Caco-2 (cell line): ENCODE results near the gene CTNND2. TPM values are rescaled to one million over a fixed set of nuclear protein-coding genes. Genes with fewer than 3 reads are reported as not detected.

Experiments
- BruUV-seq: library from RNA; stranded (reverse); fragments of 400-500 nt; replicated peaks from 2 replicates; lab custom pipeline; 2021; lab: Mats Ljungman, UMichigan
- CTCF ChIA-PET: fragments of 300-600 bp; sonication (Branson Sonifier 250); formaldehyde crosslinking; loops from one replicate; lab custom pipeline; 2022; ENCODE audit warnings: antibody characterized with exemption; lab: Charles Lee
- POLR2A ChIA-PET: fragments of 300-600 bp; sonication (Branson Sonifier 250); formaldehyde crosslinking; loops from one replicate; lab custom pipeline; 2022; ENCODE audit warnings: antibody characterized with exemption; lab: Charles Lee
- DNase-seq, 2 experiments: peaks; one replicate each; pipeline versions ENCODE4 v3.0.0 to v3.0.0-alpha.2; 2020 to 2022
- H3K27me3 ChIP-seq: replicated peaks from 2 replicates; pipeline ENCODE4 v1.6.0; 2011; ENCODE audit warnings: low read length; ENCODE audit not compliant: control insufficient read depth, insufficient read depth
- H3K36me3 ChIP-seq: 2 replicates; pipeline ENCODE4 v1.5.1; 2011; ENCODE audit warnings: low read length; ENCODE audit not compliant: control insufficient read depth, insufficient read depth
- H3K4me1 ChIP-seq: fragments of 250-450 bp; sonication (Bioruptor Pico); 2 replicates; pipeline ENCODE4 v1.5.1; 2020; ENCODE audit warnings: mild to moderate bottlenecking
- H3K4me3 ChIP-seq: 2 replicates; pipeline ENCODE4 v1.5.1; 2011; ENCODE audit warnings: low read depth, mild to moderate bottlenecking, control low read depth, low read length
- H3K9me3 ChIP-seq: fragments of 250-450 bp; sonication (Bioruptor Pico); 2 replicates; pipeline ENCODE4 v1.5.1; 2020; ENCODE audit warnings: mild to moderate bottlenecking, moderate library complexity
- H3K27ac Mint-ChIP-seq: one replicate; pipeline ENCODE4 v1.8.0; 2022; ENCODE audit warnings: mixed read lengths; ENCODE audit not compliant: unreplicated experiment
- H3K27me3 Mint-ChIP-seq: one replicate; pipeline ENCODE4 v1.8.0; 2022; ENCODE audit warnings: mixed read lengths; ENCODE audit not compliant: insufficient read depth, unreplicated experiment
- H3K36me3 Mint-ChIP-seq: one replicate; pipeline ENCODE4 v1.8.0; 2022; ENCODE audit warnings: mild to moderate bottlenecking, mixed read lengths; ENCODE audit not compliant: insufficient read depth, unreplicated experiment
- H3K4me1 Mint-ChIP-seq: one replicate; pipeline ENCODE4 v1.8.0; 2022; ENCODE audit warnings: low read depth, mixed read lengths; ENCODE audit not compliant: unreplicated experiment
- H3K4me3 Mint-ChIP-seq: one replicate; pipeline ENCODE4 v1.8.0; 2022; ENCODE audit warnings: mild to moderate bottlenecking, moderate library complexity, mixed read lengths; ENCODE audit not compliant: unreplicated experiment
- H3K9me3 Mint-ChIP-seq: one replicate; pipeline ENCODE4 v1.8.0; 2022; ENCODE audit warnings: mixed read lengths; ENCODE audit not compliant: unreplicated experiment
- intact Hi-C: fragments of 100-400 bp; cut with micrococcal nuclease; formaldehyde crosslinking; loops from one replicate; pipeline ENCODE4 v1.10.0; 2022; ENCODE audit not compliant: unreplicated experiment
- total RNA-seq: library from RNA; stranded (reverse); gene quantifications from 2 replicates; pipeline ENCODE4 v1.2.3, GENCODE V29; 2022
- TF ChIP-seq, protein P1 (sequence below), 2 experiments: fragments of 200-600 bp in 1 of 2; IDR thresholded peaks; 1 replicate in 1 of 2; 2 replicates in 1 of 2; pipeline versions ENCODE4 v1.5.1 to v1.8.0; 2011 to 2022; ENCODE audit warnings: antibody characterized with exemption in 1 of 2, control low read depth in 1 of 2, inconsistent platforms in 1 of 2, low read depth in 1 of 2, low read length in 1 of 2, mild to moderate bottlenecking in 1 of 2, moderate library complexity in 1 of 2; ENCODE audit not compliant: insufficient read depth in 1 of 2, severe bottlenecking in 1 of 2, unreplicated experiment in 1 of 2

Gene CTNND2
- total RNA-seq, 1 experiment from 2014 or later: 0.32 TPM

- BruUV-seq: no TSS peak
- H3K36me3 Mint-ChIP-seq: no peaks in the 10 kb centered on the region
- intact Hi-C loops: loop anchor here (10.0 kb wide), 1 partner anchor 217 kb away; no protein-coding TSS in a partner anchor
- no peaks in the 10 kb centered on the region for H3K27me3 Mint-ChIP-seq
- Histone ChIP-seq H3K4me1 (no peaks in the 10 kb centered on the region), H3K9me3 (no peaks in the 10 kb centered on the region), H3K4me3 (no peak overlapping the region), H3K27me3 (no peaks in the 10 kb centered on the region), H3K36me3 (no peaks in the 10 kb centered on the region)
- TF ChIP-seq, protein P1, sequence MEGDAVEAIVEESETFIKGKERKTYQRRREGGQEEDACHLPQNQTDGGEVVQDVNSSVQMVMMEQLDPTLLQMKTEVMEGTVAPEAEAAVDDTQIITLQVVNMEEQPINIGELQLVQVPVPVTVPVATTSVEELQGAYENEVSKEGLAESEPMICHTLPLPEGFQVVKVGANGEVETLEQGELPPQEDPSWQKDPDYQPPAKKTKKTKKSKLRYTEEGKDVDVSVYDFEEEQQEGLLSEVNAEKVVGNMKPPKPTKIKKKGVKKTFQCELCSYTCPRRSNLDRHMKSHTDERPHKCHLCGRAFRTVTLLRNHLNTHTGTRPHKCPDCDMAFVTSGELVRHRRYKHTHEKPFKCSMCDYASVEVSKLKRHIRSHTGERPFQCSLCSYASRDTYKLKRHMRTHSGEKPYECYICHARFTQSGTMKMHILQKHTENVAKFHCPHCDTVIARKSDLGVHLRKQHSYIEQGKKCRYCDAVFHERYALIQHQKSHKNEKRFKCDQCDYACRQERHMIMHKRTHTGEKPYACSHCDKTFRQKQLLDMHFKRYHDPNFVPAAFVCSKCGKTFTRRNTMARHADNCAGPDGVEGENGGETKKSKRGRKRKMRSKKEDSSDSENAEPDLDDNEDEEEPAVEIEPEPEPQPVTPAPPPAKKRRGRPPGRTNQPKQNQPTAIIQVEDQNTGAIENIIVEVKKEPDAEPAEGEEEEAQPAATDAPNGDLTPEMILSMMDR (IDR thresholded peaks at IDR 0.05; ENCODE audit: insufficient read depth in 1 of 2, low read depth in 1 of 2, low read length in 1 of 2, severe bottlenecking in 1 of 2, unreplicated experiment in 1 of 2): no peak
- CTCF ChIA-PET: no interaction called here
- H3K9me3 Mint-ChIP-seq: no peaks in the 10 kb centered on the region
- no peaks in the 10 kb centered on the region for H3K4me1 Mint-ChIP-seq
- no peak for DNase-seq
- H3K27ac Mint-ChIP-seq: no peak overlapping the region
- POLR2A ChIA-PET: no interaction called here
- H3K4me3 Mint-ChIP-seq: no peak overlapping the region
These were observed 192.3 kb downstream of the CTNND2 start for GRCh38 chr5:11711932-11712331.

- H3K9me3 ChIP-seq: no peaks in the 10 kb centered on the region
- POLR2A ChIA-PET: no interaction called here
- no peak overlapping the region for H3K27ac Mint-ChIP-seq
- no peaks in the 10 kb centered on the region for H3K27me3 Mint-ChIP-seq
- H3K4me1 Mint-ChIP-seq: no peaks in the 10 kb centered on the region
- H3K36me3 Mint-ChIP-seq: no peaks in the 10 kb centered on the region
- BruUV-seq: no TSS peak
- no peaks in the 10 kb centered on the region for H3K27me3 ChIP-seq
- CTCF ChIA-PET: no interaction called here
- DNase-seq: no peak
- H3K36me3 ChIP-seq: no peaks in the 10 kb centered on the region
- TF ChIP-seq, protein P1 (IDR thresholded peaks at IDR 0.05; ENCODE audit: insufficient read depth in 1 of 2, low read depth in 1 of 2, low read length in 1 of 2, severe bottlenecking in 1 of 2, unreplicated experiment in 1 of 2): no peak
- no peaks in the 10 kb centered on the region for H3K4me1 ChIP-seq
- intact Hi-C loops: no loop called here
- no peaks in the 10 kb centered on the region for H3K9me3 Mint-ChIP-seq
- H3K4me3 Mint-ChIP-seq: no peak overlapping the region
- H3K4me3 ChIP-seq: no peak overlapping the region
These were observed 195.2 kb downstream of the CTNND2 start for GRCh38 chr5:11709021-11709420.

DNA sequence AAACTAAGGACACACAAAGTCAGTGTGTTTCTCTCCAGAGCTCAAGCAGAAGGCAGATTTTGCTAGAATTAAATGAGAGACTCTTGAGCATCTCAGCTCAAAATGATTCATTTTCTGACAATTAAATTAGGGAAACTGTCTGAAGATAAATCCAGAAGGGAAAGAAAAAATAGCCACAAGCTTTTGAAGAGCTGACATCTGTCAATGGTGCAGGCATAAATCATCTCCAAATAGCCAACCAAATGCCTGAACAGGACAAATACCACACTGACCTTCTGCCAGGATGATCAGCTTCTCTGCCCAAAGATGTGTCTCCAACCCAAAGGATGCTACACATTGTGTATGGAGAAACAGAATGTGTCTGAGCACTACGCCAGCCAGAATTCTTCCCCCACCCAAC lies 199.3 kb downstream of the CTNND2 start:
- Mint-ChIP-seq H3K4me1 (peaks cover 5% of the 10 kb centered on the region), H3K9me3 (no peaks in the 10 kb centered on the region), H3K36me3 (no peaks in the 10 kb centered on the region), H3K27me3 (peaks cover 3% of the 10 kb centered on the region), H3K27ac (no peak overlapping the region), H3K4me3 (no peak overlapping the region)
- BruUV-seq: no TSS peak
- Histone ChIP-seq H3K4me1 (no peaks in the 10 kb centered on the region), H3K4me3 (no peak overlapping the region), H3K9me3 (no peaks in the 10 kb centered on the region), H3K36me3 (no peaks in the 10 kb centered on the region), H3K27me3 (no peaks in the 10 kb centered on the region)
- POLR2A ChIA-PET: no interaction called here
- TF ChIP-seq, protein P1 (IDR thresholded peaks at IDR 0.05; ENCODE audit: insufficient read depth in 1 of 2, low read depth in 1 of 2, low read length in 1 of 2, severe bottlenecking in 1 of 2, unreplicated experiment in 1 of 2): no peak
- CTCF ChIA-PET: no interaction called here
- intact Hi-C loops: no loop called here
- DNase-seq: no peak
